Measurements from ENCODE around the gene HOXD10.

Gene HOXD10

DNA sequence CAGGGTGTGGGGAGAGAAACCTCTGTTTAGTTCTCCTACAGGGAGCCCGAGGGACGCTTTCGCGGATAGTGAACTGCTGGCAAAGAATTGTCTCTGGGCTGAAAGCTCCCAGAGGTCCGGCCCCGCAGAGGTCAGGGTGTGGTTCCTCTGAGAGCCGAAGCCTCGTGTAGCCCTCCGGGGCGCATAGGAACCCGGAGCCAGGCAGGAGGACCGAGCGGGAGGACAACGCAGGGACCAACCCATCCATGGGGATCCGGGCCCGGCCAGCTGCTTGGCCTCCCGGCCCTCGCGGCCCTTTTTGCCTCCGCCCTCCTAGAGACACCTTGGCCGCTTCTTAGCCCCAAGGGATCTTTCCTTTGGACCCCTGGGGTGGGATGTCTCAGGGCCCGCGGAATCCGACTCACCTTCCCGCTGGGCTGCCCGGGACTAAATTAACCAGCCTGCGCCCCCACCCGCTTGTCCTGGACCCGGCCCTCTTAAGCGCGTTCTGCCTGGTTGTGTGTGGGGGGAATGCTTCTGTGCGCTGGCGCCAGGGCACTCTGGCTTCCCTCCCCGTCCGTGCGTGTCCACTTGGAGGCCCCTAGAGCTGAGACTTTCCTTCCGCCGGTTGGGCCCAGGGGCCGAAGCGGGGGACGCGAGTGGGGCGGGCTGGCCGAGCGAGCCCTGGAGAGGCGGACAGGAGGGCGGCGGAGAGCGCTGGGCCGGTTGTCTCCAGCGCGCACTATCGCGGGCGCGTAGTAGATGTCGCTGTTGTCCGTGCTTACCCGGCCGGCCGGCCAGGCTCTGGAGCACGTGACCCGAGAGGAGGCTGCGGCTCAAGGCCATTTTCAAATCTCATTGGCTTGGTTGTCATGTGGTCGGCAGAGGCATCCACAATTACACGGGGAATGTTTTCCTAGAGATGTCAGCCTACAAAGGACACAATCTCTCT is at the start of gene HOXD10:
Gene HOXD10 (plus strand): TSS at position 896 of the 931 bp plus-strand sequence. CDS start 56 bp downstream, outside the sequence.
- no peak for DNase-seq (ENCODE audit: low spot score)

DNA sequence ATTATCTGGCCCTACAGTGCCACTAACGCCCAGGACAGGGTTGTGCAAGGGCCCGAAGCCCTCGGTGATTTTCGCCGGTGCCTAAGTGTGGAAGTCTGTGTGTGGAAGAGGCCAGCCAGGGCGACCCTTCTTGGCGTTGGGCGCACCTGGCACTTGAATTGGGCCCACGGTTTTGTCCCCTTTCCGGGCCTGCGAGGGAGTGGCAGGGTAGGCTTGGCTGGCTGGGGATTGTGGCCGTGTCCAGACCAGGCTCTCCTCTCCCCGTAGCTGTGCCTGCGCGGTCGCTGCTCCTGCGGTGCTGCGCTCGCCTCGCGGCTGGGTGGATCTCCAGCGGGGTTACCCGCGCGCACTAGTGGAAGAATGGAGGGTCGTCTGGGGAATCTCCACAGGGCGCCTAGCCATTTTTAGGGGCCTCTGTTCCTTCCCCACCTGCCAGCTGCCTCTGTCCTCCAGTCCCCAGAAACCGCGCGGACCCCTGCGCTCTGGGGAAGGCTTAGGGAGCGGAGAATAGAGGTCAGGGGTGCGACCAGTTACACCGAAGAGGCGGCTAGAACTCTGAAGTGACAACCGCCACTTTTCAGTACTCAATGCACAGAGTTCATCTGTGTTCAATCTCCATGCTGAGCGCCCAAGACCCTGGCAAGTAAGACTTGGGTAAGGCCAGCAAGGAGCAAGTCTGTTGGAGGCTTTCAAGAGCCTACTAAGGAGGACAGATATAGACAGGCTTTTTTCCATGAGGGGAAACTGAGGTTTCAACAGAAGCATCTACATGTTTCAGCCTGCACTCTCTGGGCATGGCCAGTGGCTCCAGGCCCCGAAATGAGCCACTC is 48.8 kb upstream of the HOXD10 start:
- DNase-seq (ENCODE audit: low spot score) = no peak

DNA sequence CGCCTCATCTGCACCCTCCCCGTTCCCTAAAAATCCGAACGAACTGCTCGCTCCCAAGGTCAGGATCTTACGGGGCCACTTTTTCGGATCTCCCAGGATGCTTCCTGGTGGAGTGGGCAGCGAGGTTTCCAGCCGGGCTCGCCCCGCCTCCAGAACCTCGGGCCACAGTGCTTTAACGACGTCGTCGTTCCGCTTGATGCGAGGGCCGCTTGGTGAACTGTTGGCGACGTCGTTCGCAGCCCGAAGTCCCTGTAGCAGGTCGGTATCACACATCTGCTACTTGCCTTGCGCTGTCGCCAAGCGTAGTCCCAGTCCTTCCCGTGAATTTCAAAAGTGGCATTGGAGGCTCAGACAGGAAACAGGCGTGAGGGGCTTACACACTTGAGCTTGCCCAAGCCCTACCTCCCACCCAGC is 48.2 kb upstream of the HOXD10 start:
- no peak for DNase-seq (ENCODE audit: low spot score)

DNA sequence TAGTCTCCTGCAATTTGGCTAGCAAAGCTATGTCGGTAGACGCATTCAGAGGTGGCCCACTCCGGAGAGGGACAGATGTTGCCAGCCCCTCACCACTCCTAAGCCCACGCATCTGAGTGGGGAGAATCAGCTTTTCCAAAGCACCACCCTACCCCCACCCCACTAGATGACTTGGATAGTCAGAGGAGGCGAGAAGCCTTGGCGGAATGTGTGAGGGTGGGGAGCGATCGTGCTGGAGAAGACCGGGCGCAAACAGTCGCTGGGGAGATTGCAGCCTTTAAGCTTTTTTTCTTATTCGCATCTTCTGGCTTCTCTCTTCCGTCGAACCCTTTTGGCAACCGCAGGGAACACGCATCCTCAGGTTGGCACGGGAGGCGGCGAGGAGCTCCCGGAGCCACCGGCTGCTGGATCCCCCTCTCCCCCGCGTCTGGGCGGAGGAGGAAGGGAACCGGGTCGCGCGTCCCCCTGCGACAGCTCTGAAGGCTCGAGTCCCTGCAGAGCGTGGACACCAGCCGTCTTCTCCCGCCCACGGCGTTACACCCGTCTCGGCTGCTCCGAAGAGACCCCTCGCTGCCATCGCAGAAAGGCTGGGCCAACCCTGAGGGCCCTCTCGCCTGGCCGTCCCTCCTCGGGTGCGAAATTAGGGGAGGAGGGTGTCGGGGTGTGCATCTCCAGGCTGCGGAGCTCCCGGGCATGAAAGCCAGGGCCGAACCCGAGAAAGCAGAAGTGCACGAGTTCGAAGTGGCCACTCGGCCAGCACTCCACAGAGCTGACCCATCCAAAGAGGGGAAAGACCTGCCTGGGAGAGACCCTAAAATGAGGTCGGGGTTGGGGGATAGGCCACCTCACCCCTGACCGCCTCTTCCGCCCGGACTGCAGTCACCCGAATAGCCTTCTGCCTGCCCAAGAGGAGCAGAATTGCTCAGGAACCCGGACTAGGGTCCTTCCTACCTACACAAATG is 45.0 kb upstream of the HOXD10 start:
- DNase-seq (ENCODE audit: low spot score) = no peak

DNA sequence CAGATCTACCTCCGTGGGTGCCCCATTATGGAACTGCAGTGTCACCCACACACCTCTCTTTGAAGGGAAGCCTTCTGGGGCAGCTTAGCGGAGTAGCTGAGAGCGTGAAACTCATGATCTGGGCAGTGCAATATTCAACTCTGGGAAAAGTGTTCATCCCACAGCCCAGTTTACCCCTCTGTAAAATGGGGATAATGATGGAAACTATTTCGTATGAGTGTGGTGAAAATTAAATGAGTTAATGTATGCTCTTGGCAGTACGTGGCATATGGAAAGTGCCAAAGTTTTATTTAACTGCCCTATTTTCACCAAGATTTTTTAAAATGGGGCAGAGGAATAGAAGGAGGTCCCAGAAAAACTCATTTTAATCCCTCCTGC is 44.3 kb upstream of the HOXD10 start:
- DNase-seq (ENCODE audit: low spot score) = no peak

DNA sequence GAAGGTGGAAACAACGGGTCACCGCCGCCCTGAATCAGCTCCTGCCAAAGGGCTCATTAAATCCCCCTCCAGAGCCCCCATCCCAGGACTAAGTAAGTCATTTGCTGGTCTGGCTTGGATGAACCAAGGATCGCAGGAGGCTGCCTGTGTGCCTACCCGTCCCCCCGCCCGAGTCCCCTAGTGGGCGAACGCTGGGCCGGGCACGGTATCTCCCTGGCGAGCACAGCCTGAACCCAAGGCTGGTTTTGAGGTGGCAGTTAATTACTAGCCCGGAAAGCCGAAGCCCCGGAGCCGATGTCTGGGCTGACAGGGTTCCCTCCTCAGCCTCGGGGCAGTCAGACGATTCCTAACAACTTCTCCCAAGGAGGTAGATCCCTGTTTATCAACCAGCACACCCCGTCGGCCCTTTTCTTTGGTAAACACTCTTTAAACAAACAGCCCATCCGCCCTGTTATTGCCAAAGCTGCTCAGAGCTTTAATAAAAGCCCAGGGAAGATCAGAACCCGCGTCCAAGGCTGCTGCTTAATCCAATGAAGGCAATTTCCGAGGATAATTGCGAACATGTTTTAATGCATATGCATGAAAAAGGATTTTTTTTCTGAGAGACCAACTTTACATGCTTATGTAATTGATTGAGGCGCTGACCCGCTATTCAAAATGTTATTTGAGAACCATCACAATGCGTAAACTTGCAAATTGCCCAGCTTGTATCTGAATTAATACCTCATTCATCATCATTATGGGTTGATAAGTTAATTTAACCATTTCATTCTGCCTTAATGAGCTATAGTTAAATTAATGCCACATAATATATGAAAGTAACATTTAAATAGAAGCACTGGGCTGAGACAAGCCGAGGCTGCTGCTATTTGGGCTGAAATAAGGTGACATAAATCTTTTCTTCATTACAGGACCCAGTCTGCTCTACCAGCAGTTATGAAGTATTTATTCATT is 43.4 kb upstream of the HOXD10 start:
- no peak for DNase-seq (ENCODE audit: low spot score)

DNA sequence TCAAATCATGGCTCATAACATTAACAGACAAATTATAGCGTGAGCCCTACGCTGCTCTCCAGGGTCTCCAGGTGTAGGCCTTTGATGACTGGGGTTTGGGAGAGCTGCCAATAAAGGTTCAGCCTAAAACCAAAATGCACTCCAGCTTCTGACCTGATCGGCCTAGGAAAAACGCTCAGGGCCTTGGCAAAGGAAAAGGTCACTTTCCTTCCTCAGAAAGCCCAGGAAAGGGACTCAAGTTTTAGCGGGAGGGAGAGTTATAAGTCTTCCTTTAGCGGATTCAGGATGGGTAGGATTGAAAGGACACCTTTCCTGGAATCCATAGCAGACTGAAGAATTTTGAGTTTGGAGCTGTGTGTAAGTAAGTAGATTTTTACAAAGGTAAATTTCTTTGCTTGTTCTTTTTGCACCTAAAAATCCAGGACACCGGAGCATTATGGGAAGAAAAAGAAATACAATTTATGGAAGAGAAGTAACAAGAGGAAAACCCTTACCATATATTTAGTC is 41.6 kb upstream of the HOXD10 start:
- no peak for DNase-seq (ENCODE audit: low spot score)

DNA sequence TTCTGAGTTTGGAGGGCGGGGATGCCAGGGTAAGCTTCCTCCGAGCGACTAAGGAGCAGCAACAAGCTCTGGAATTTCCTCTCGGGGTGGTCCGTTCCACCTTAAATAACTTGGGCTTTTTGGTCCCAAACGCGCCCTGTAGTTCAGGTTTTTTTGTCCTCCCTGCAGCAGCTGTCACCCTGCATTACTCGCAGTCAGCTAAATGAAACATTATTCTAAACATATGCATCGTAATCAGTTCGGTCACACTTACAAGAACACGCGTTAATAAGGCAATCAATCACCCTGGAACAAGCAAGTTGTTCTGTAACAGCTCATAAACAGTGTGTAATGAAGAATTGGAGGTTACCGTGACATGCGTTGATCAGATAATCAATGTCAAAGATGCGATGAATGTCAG is 41.1 kb upstream of the HOXD10 start:
- DNase-seq (ENCODE audit: low spot score) = no peak

DNA sequence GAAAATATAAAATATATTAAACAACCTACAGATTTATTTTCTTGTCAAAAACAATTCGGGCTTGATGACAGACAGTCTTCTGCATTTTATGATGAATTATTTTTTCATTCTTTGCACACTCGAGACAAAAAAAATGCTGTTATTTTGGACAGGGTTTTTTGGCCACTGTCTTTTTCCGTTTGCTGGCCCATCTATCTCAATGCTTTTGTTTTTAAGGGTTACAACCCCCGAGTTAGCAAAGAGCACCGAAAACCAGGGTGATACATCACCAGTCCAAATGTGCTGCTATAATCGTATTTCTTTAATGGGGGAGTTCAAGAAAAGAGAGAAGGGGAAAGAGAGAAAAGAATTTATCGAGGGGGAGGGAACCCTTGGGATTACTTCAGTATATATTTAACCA is 40.5 kb upstream of the HOXD10 start:
- no peak for DNase-seq (ENCODE audit: low spot score)

DNA sequence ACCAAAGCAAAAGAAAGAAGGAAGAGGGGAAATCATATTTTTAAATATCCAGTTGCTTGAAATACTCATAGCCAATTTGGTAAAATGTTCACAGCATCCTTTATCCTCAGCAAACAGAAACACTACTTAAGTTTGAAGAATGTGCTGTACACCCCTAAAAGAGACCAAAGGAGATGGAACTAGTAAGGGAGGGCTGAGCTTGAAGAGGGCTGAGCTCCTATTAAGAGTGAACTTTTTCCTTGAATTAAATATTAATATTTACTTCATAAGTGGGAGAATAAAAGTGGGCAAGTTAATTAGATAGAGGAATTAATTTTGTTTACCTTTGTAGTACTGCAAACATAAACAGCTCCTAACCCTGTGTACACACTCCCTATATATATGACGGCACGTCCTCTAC is 39.8 kb upstream of the HOXD10 start:
- no peak for DNase-seq (ENCODE audit: low spot score)

DNA sequence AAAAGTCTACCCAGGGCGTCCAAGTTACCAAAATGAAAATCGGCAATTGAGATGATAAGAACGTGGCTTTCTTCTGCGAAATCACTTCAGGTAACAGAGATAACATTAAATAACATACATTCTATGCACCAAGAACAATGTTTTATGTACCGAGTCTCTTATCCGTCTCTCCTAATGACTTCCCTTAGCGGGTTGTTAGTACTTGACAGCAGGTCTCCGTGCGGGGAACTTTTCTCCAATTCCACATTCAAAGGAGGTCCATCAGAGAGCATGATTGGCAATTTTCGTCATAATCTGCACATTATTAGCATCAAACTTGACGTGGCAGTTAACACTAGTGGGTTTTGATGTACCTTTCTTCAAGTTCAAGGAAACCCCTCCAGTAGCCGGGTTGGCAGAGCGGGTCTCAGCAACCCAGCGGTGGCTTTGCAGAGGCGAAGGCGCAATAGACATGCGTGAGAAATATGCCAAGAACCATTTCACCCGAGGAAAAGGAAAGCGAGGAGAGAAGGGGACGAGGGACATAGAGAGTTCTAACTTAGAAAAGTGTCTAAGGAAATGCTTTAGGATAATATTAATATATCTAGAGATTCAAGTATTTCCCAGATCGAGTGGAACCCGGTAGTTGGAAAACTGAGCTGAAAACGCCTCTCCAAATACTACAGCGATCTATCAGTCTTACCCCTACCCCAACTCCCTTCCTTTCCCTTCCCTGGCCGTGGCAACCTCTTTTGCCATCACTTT is 37.9 kb upstream of the HOXD10 start:
- DNase-seq (ENCODE audit: low spot score) = no peak

DNA sequence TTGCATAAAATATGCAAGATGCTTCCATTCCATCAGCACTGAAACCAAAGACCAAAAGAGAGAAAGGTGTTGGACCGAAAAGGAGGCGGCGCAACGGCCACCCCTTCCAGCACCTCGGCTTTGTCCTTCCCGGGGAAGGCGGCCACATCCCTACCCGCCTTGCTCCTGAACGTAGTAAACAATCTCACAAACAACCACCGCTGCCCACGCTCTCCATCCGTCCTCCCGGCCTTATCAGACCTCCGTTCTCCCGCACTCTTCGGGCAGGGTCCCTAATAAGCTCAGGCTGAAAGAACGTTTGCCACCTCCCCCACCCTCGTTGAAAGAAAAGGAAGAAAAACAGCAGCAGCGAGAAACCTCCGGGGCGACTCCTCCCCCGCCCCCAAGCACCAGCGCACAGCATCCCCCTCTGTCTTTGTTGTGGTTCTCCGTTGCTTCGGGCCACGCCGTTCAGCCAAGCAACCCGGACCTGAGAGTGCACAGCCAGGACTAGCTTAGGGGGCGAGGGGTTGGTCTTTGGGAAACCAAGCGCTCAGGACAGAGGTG is 37.2 kb upstream of the HOXD10 start:
- DNase-seq (ENCODE audit: low spot score) = no peak

DNA sequence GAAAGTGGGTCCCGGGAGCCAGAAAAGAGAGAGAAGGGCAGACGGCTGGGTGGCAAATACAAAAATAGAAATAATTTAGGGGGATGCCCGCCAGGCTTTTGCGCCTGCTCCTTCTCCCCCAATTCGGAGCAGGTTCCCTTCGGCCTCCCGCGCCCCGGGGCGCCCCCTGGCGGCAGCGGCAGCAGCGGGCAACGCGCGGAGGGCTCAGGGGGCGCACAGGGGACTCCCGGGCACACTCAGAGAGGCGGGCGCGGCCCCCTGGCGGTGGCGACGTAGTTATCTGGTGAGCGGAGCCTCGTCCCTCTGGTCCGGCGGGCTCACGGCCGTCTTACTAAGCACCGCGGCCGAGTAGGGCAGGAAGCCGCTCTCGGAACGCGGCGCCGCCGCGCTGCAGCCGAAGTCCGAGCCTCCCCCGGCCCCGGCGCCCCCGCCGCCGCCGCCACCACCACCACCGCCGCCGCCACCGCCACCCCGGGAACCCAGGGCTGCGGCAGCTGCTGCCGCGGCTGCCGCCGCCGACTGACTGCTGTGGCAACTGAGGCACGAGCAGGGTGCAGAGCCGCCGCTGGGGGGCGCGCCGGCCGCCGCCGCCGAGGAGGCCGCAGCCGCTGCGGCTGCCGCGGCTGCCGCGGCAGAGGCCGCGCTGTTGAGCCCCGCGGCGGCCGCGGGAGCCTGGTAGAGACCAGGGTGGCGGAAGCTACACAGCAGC is 36.6 kb upstream of the HOXD10 start:
- DNase-seq (ENCODE audit: low spot score) = no peak

DNA sequence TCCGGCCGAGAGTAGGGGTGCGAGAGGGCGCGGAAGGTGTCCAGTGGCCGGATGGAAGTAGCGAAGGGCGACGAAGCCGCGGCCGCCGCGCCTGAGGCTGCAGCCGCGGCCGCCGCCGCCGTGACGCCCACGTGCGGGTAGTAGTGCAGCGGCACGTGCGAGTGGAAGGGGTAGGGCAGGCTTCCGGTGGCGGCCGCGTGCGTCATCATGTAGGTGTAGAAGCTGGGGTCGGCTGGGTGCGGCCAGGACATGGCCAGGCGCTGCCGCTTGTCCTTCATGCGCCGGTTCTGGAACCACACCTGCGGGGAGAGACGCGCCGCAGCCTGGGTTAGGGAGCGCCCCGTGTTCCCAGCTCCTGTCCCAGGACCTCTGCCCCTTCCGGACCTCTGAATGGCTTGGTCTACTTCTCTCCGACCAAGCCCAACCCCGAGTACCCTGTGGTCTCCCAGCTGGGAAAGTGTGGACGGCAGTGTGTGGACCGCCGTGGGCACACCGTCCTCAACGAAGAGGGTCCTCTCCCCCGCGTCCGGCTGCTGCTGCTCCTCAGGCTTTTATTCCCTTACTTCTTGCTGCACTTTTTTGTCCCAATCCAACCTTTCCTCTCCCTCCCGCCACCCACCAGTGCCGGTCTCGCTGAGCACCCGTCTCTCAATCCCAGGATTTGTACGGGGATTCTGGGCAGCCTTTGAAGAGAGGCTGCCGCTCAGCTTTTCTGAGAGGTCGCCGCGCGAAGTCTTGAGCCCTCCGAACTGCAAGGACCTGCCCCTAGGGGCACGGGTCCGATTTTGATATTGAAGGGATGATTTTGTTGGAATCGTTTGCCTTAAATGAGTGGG is 35.8 kb upstream of the HOXD10 start:
- no peak for DNase-seq (ENCODE audit: low spot score)

DNA sequence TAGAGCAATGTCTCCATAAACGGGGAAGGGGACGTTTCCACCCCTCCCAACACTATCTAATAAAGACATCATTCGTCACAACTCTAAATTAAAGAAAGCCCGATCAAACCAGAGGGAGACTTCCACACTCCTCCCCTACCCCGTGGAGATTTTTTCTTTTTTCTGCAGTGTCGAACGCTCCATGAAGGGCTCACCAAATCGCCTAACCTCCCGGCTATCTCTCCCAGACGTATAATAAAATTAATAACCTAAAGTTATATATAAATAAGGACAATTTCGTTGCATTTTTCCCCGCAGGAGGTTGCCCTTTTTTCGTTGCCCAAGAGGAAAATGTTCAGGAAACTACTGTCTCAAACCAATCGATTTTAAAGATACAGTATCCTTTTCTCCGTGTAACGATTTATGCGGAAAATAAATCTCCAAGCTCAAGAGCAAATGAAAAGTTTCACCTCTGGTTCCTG is 35.2 kb upstream of the HOXD10 start:
- DNase-seq (ENCODE audit: low spot score) = no peak

DNA sequence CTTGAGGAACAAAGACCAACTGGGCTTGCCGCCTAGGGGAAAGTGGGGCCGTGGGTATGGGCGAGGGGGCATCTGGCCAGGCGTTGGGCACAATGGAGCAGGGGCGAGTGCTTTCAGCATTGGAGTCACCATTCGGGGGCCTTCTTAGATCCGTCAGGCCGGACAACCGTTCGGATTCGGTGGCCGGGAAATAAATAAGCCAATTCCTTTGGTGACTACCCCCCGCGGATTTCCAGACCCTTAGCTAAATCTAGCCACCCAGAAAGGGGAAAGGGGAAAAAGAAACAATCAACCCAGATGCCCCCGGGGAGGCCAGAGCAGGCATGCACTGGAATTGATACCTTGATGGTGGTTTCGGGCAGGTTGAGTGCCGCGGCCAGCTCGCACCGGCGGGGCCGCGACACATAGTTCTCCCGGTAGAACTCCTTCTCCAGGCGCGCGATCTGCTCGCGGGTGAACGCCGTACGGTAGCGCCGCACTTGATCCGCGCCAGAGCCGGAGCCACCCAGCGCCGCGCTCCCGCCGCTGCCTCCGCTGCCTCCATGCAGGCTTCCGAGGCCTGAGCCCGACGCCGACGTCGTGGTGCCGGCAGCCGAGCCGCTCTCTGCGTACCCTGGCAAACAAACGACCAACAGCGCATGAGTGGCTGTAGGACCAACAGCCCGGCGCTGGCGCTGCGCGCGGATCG is 34.6 kb upstream of the HOXD10 start:
- no peak for DNase-seq (ENCODE audit: low spot score)

DNA sequence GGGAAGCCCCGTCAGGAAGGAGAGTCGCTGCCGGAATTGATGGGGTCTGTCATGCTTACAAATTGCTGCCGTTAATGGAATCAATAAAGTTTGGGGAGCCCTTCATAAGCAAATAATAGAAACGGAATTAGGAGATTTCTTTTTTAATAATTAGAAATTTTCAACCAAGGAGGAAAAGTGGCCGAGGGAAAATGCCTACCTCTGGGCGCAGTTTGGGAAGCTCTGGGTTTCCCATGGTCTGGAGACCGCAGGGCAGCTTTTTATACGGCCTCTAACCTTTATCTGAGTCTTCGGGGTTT is 34.1 kb upstream of the HOXD10 start:
- no peak for DNase-seq (ENCODE audit: low spot score)

Data from CD4-positive, alpha-beta T cell treated with Interleukin-15 for 4 hours (primary cell).